Activated CD8-positive, alpha-beta memory T cell treated with anti-CD3 and anti-CD28 coated beads, Interleukin-2, amount 50 U/mL, for 1 hour (primary cell): ENCODE measurements around the gene ISM1.

Source experiments
- DNase-seq: peaks from one replicate; pipeline ENCODE4 v3.0.0-alpha.2; 2020; ENCODE audit errors: extremely low read depth

The ISM1 gene

GRCh38 chr20:13283869-13284829 lies 63.1 kb downstream of the ISM1 start:
- DNase-seq, result no peak

- no peak for DNase-seq
Observed at GRCh38 chr20:13284830-13285229, 63.8 kb downstream of the ISM1 start.

- no peak for DNase-seq
Observed at GRCh38 chr20:13285408-13285807, 64.3 kb downstream of the ISM1 start.

GRCh38 chr20:13286052-13286451 lies 65.0 kb downstream of the ISM1 start:
- DNase-seq, result no peak

GRCh38 chr20:13286607-13287006 lies 65.5 kb downstream of the ISM1 start:
- no peak for DNase-seq

GRCh38 chr20:13288357-13288756 lies 67.3 kb downstream of the ISM1 start:
- DNase-seq, result no peak

GRCh38 chr20:13289031-13289430 lies 68.0 kb downstream of the ISM1 start:
- DNase-seq, result no peak

GRCh38 chr20:13290724-13291123 lies 69.7 kb downstream of the ISM1 start:
- no peak for DNase-seq

- no peak for DNase-seq
Observed at GRCh38 chr20:13291157-13291556, 70.1 kb downstream of the ISM1 start.

- DNase-seq, result no peak
Observed at GRCh38 chr20:13292201-13292885, 71.3 kb downstream of the ISM1 start.

GRCh38 chr20:13294522-13294921 lies 73.4 kb downstream of the ISM1 start:
- DNase-seq, result no peak

GRCh38 chr20:13295637-13296036 lies 74.6 kb downstream of the ISM1 start:
- no peak for DNase-seq

GRCh38 chr20:13296070-13296469 lies 75.0 kb downstream of the ISM1 start:
- no peak for DNase-seq

GRCh38 chr20:13297147-13297899 lies 76.2 kb downstream of the ISM1 start:
- no peak for DNase-seq

GRCh38 chr20:13298692-13299373 lies 77.8 kb downstream of the ISM1 start:
- DNase-seq, result no peak

GRCh38 chr20:13299401-13299800 lies 78.3 kb downstream of the ISM1 start:
- DNase-seq, result no peak

- no peak for DNase-seq
Observed at GRCh38 chr20:13301596-13301995, 80.5 kb downstream of the ISM1 start.

- DNase-seq, result no peak
Observed at GRCh38 chr20:13302647-13303450, 81.8 kb downstream of the ISM1 start.

GRCh38 chr20:13305284-13305683 lies 84.2 kb downstream of the ISM1 start:
- no peak for DNase-seq

- DNase-seq, result no peak
Observed at GRCh38 chr20:13307562-13308163, 86.6 kb downstream of the ISM1 start.
